ENCODE data around the gene SDF4.

GRCh38 chr1:1198423-1199140 is 33.2 kb downstream of the SDF4 start:
- TF ChIP-seq POLR2A (IDR thresholded peaks at IDR 0.05) (no peak), CTCF (IDR thresholded peaks at IDR 0.05) (no peak)

All from suprapubic skin (tissue), 3 donors.